Fibroblast of lung (primary cell): ENCODE data around the gene LRRC52. TPM values are rescaled to one million over a fixed set of nuclear protein-coding genes. Genes with fewer than 3 reads are reported as not detected.

ENCODE experiments used
- DNase-seq, 2 donors: peaks; one replicate each; pipeline versions ENCODE4 v3.0.0 to v3.0.0-alpha.2; 2010; ENCODE audit warnings: low read depth in 2 of 2
- H2AFZ ChIP-seq: 2 replicates; pipeline ENCODE4 v1.5.1; 2012; ENCODE audit warnings: low read length, control low read depth, inconsistent platforms
- H3K27ac ChIP-seq: 2 replicates; pipeline ENCODE4 v1.5.1; 2011; ENCODE audit warnings: low read length, control low read depth; ENCODE audit not compliant: insufficient read depth
- H3K27me3 ChIP-seq: 2 replicates; pipeline ENCODE4 v1.5.1; 2011; ENCODE audit warnings: mild to moderate bottlenecking, low read length; ENCODE audit not compliant: control insufficient read depth, insufficient read depth
- H3K36me3 ChIP-seq: 2 replicates; pipeline ENCODE4 v1.5.1; 2011; ENCODE audit warnings: low read length; ENCODE audit not compliant: control insufficient read depth, insufficient read depth
- H3K4me1 ChIP-seq: 2 replicates; pipeline ENCODE4 v1.5.1; 2011; ENCODE audit warnings: low read length; ENCODE audit not compliant: control insufficient read depth, insufficient read depth; ENCODE audit errors: extremely low read depth
- H3K4me2 ChIP-seq: 2 replicates; pipeline ENCODE4 v1.5.1; 2011; ENCODE audit warnings: low read length, control low read depth; ENCODE audit not compliant: insufficient read depth; ENCODE audit errors: extremely low read depth
- H3K4me3 ChIP-seq, 4 experiments: fragments of 200-600 bp in 1 of 4; sonication (generic) in 1 of 4; replicated peaks in 1 of 4; 2 replicates each; pipeline ENCODE4 v1.5.1; 2011 to 2016; ENCODE audit warnings: low read length in 4 of 4, low read depth in 3 of 4, mild to moderate bottlenecking in 3 of 4, control low read depth in 2 of 4, inconsistent platforms in 1 of 4, mixed read lengths in 1 of 4; ENCODE audit not compliant: insufficient read depth in 1 of 4; ENCODE audit errors: control extremely low read depth in 1 of 4
- H3K79me2 ChIP-seq: 2 replicates; pipeline ENCODE4 v1.5.1; 2012; ENCODE audit warnings: mild to moderate bottlenecking, low read length, inconsistent platforms; ENCODE audit not compliant: control insufficient read depth, insufficient read depth
- H3K9ac ChIP-seq: 2 replicates; pipeline ENCODE4 v1.5.1; 2011; ENCODE audit warnings: mild to moderate bottlenecking, low read length, control low read depth; ENCODE audit not compliant: insufficient read depth
- H3K9me3 ChIP-seq: 2 replicates; pipeline ENCODE4 v1.5.1; 2012; ENCODE audit warnings: low read depth, low read length; ENCODE audit not compliant: control insufficient read depth, insufficient read depth
- H4K20me1 ChIP-seq: 2 replicates; pipeline ENCODE4 v1.5.1; 2011; ENCODE audit warnings: low read length; ENCODE audit not compliant: control insufficient read depth, insufficient read depth; ENCODE audit errors: extremely low read depth
- EZH2 ChIP-seq: IDR thresholded peaks from 2 replicates; pipeline ENCODE4 v1.5.1; 2012; ENCODE audit warnings: low read length, control low read depth, mild to moderate bottlenecking; ENCODE audit errors: missing control alignments
- polyA plus RNA-seq, 2 donors: library from polyadenylated mRNA; depleted of rRNA in 1 of 2; stranded (reverse) in 1 of 2; unstranded in 1 of 2; fragments of >200 nt; gene quantifications; 2 replicates each; pipeline ENCODE4 v1.2.1, GENCODE V29; 2011 to 2012; ENCODE audit warnings: missing spikeins in 1 of 2
- total RNA-seq: library from RNA; depleted of rRNA; stranded (reverse); fragments of >200 nt; gene quantifications from 2 replicates; pipeline ENCODE4 v1.2.1, GENCODE V29; 2014
- TF ChIP-seq, protein P1 (sequence below), 2 donors: IDR thresholded peaks in 1 of 2; conservative IDR thresholded peaks in 1 of 2; 1 replicate in 1 of 2; 2 replicates in 1 of 2; pipeline ENCODE4 v1.5.1; 2011 to 2012; ENCODE audit warnings: low read length in 2 of 2, control low read depth in 1 of 2, inconsistent platforms in 1 of 2, low read depth in 1 of 2, mild to moderate bottlenecking in 1 of 2

Gene LRRC52
- total and polyA plus RNA-seq, 2 donors (not counting 1 experiment from before 2014, with no cell fraction given) = not detected

DNA sequence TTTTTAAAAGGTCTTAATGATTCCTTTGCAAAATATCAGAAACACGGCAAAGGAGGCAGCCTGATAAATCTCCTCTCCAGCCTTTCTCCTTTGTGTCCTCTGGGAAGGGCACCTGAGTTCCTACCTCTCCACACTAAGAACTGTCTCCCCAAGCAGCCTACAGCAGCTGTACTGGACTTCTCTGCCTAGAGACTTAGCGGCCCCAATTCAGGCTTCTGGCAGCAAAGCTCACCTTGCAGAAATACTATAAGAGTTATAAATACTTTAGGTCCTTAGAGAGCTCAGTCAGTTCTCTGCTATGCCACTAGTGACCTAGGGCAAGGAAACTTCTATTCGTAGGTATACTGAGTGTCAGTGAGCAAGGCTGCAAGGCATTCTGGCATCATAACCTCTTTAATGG, 33.9 kb downstream of the LRRC52 start:
- Histone ChIP-seq H3K4me3 (no peak overlapping the region), H3K27me3 (no peaks in the 10 kb centered on the region), H3K9ac (no peak overlapping the region), H3K36me3 (no peaks in the 10 kb centered on the region), H3K79me2 (no peaks in the 10 kb centered on the region), H3K4me2 (no peak overlapping the region), H4K20me1 (no peaks in the 10 kb centered on the region), H3K4me1 (no peaks in the 10 kb centered on the region), H3K9me3 (no peaks in the 10 kb centered on the region), H2AFZ (no peak overlapping the region), H3K27ac (no peak overlapping the region)
- TF ChIP-seq, protein P1, sequence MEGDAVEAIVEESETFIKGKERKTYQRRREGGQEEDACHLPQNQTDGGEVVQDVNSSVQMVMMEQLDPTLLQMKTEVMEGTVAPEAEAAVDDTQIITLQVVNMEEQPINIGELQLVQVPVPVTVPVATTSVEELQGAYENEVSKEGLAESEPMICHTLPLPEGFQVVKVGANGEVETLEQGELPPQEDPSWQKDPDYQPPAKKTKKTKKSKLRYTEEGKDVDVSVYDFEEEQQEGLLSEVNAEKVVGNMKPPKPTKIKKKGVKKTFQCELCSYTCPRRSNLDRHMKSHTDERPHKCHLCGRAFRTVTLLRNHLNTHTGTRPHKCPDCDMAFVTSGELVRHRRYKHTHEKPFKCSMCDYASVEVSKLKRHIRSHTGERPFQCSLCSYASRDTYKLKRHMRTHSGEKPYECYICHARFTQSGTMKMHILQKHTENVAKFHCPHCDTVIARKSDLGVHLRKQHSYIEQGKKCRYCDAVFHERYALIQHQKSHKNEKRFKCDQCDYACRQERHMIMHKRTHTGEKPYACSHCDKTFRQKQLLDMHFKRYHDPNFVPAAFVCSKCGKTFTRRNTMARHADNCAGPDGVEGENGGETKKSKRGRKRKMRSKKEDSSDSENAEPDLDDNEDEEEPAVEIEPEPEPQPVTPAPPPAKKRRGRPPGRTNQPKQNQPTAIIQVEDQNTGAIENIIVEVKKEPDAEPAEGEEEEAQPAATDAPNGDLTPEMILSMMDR (conservative IDR thresholded peaks at IDR 0.05 in 1 of 2, IDR thresholded peaks at IDR 0.05 in 1 of 2; ENCODE audit: low read depth in 1 of 2, low read length in 2 of 2) = no peak
- TF ChIP-seq EZH2 = no peak
- no peak for DNase-seq

DNA sequence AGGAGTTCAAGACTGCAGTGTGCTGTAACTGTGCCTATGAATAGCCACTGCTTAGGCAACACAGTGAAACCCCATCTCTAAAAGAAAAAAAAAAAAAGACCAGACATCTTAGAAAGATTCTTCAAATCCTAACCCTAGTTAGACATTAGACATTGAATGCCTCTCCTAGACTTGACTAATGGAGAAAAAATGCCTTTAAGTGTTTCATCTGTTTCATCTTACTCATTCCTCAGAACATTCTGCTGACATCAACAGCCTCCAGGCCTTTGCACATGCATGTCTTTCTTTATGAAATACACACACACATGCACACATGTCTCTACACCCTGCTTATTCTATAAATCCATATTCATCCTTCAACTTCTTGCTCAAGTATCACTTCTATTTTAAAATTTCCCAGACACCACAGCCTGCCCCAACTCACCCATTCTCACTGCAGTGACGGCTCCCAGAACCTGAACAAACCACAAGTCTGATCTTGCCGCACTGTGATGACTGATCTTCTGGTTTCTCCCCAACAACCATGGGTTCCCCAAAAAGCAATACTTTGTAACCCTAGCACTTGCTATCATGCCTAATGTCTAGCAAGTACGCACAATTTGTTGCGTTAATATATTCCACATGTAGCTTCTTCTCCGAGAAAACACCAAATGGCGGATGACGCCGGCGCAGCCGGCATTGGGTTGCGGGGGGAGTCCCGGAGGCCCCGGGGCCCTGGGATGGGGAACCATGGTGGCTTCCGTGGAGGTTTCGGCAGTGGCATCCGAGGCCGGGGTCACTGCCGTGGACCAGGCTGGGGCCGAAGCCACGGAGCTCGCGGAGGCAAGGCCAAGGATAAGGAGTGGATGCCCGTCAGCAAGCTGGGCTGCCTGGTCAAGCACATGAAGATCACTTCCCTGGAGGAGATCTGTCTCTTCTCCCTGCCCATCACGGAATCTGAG, 37.4 kb downstream of the LRRC52 start:
- H3K27ac ChIP-seq = no peak overlapping the region
- H3K4me1 ChIP-seq = no peaks in the 10 kb centered on the region
- no peaks in the 10 kb centered on the region for H3K79me2 ChIP-seq
- no peak for TF ChIP-seq EZH2
- TF ChIP-seq, protein P1 (conservative IDR thresholded peaks at IDR 0.05 in 1 of 2, IDR thresholded peaks at IDR 0.05 in 1 of 2; ENCODE audit: low read depth in 1 of 2, low read length in 2 of 2) = no peak
- H3K4me2 ChIP-seq = no peak overlapping the region
- DNase-seq = peak in 1 of 2 donors; percentile 20
- H4K20me1 ChIP-seq = no peaks in the 10 kb centered on the region
- H2AFZ ChIP-seq = no peak overlapping the region
- H3K4me3 ChIP-seq = no peak overlapping the region
- no peaks in the 10 kb centered on the region for H3K27me3 ChIP-seq
- H3K36me3 ChIP-seq = no peaks in the 10 kb centered on the region
- no peak overlapping the region for H3K9ac ChIP-seq
- no peaks in the 10 kb centered on the region for H3K9me3 ChIP-seq

GRCh38 chr1:165581926-165582325, 38.1 kb downstream of the LRRC52 start:
- DNase-seq = no peak
- no peaks in the 10 kb centered on the region for H3K36me3 ChIP-seq
- no peaks in the 10 kb centered on the region for H4K20me1 ChIP-seq
- H3K4me2 ChIP-seq = no peak overlapping the region
- no peaks in the 10 kb centered on the region for H3K9me3 ChIP-seq
- H3K4me1 ChIP-seq = no peaks in the 10 kb centered on the region
- H3K79me2 ChIP-seq = no peaks in the 10 kb centered on the region
- H3K9ac ChIP-seq = no peak overlapping the region
- H3K4me3 ChIP-seq = no peak overlapping the region
- no peaks in the 10 kb centered on the region for H3K27me3 ChIP-seq
- no peak overlapping the region for H2AFZ ChIP-seq
- no peak overlapping the region for H3K27ac ChIP-seq
- TF ChIP-seq EZH2 = no peak
- TF ChIP-seq, protein P1 (conservative IDR thresholded peaks at IDR 0.05 in 1 of 2, IDR thresholded peaks at IDR 0.05 in 1 of 2; ENCODE audit: low read depth in 1 of 2, low read length in 2 of 2) = no peak
